SK-N-SH (cell line): ENCODE results near the gene RHOA.
"Not testable (repeated sequence)": the region's sequence is repeated elsewhere in the genome, so short reads cannot be mapped to it uniquely, and the experiment has no call there.

ENCODE experiments used
- EZH2phosphoT487 ChIP-seq: fragments of 200-600 bp; sonication (generic); IDR thresholded peaks from 2 replicates; pipeline ENCODE4 v1.6.1; 2017; ENCODE audit warnings: low read depth, mixed run types, mild to moderate bottlenecking, antibody characterized with exemption, moderate library complexity, borderline replicate concordance
- NFIC ChIP-seq: IDR thresholded peaks from 2 replicates; pipeline ENCODE4 v1.4.0; 2012; ENCODE audit warnings: borderline replicate concordance
- POLR2AphosphoS5 ChIP-seq: IDR thresholded peaks from 2 replicates; pipeline ENCODE4 v1.6.1; 2012; ENCODE audit warnings: low read depth, low read length
- RAD21 ChIP-seq: IDR thresholded peaks from 2 replicates; pipeline ENCODE4 v1.6.1; 2012; ENCODE audit warnings: mild to moderate bottlenecking, low read length
- RFX5 ChIP-seq: IDR thresholded peaks from 2 replicates; pipeline ENCODE4 v1.6.1; 2012; ENCODE audit warnings: mild to moderate bottlenecking, improper control_type of control experiment, low read length
- SIN3A ChIP-seq: IDR thresholded peaks from 2 replicates; pipeline ENCODE4 v1.6.1; 2012; ENCODE audit warnings: low read depth, mild to moderate bottlenecking, low read length, moderate library complexity, borderline replicate concordance
- TF ChIP-seq, protein P1 (sequence below): fragments of 200-600 bp; sonication (generic); IDR thresholded peaks from 2 replicates; pipeline ENCODE4 v1.6.1; 2017; ENCODE audit warnings: antibody characterized with exemption, mild to moderate bottlenecking, moderate library complexity
- TF ChIP-seq, protein P2 (sequence below): IDR thresholded peaks from 2 replicates; pipeline ENCODE4 v1.4.0; 2012; ENCODE audit warnings: low read depth, borderline replicate concordance

DNA sequence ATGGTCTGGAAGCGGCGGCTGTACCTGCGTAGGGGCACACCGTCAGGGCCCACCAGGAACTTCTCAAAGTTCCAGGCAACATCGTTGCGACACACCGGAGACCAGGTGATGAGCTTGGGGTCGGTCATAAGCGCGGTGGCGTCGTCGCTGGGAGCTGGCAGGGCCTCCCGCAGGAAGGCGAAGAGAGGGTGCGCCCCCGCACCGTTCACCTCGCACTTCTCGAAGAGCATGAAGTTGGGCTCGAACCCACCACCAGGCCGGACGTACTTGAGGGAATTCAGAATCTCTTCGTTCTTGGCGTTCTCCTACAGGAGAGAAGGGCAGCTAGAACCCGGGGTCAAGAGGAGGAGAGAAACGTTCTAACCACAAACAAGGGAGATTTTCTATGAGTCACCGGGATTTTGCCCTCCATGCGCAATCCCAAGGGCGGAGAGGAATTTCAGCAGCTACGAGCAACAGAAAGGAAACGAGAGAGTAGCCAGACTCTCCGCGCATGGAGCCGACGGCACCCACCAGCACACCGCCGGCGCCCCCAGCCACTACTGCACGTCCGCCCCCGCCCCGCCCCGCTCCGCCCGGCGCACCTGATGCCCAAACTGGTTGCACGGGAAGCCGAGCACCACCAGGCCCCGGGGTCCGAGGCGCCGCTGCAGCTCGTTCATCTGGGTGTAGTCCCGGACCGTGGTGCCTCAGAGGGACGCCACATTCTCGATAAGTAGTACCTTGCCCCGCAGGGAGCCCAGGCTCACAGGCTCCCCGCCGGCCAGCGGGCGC lies 54.1 kb downstream of the RHOA start:
- TF ChIP-seq, protein P1, sequence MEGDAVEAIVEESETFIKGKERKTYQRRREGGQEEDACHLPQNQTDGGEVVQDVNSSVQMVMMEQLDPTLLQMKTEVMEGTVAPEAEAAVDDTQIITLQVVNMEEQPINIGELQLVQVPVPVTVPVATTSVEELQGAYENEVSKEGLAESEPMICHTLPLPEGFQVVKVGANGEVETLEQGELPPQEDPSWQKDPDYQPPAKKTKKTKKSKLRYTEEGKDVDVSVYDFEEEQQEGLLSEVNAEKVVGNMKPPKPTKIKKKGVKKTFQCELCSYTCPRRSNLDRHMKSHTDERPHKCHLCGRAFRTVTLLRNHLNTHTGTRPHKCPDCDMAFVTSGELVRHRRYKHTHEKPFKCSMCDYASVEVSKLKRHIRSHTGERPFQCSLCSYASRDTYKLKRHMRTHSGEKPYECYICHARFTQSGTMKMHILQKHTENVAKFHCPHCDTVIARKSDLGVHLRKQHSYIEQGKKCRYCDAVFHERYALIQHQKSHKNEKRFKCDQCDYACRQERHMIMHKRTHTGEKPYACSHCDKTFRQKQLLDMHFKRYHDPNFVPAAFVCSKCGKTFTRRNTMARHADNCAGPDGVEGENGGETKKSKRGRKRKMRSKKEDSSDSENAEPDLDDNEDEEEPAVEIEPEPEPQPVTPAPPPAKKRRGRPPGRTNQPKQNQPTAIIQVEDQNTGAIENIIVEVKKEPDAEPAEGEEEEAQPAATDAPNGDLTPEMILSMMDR: not testable (repeated sequence)
- not testable (repeated sequence) for TF ChIP-seq SIN3A, EZH2phosphoT487, POLR2AphosphoS5, RFX5, RAD21, NFIC
- TF ChIP-seq, protein P2, sequence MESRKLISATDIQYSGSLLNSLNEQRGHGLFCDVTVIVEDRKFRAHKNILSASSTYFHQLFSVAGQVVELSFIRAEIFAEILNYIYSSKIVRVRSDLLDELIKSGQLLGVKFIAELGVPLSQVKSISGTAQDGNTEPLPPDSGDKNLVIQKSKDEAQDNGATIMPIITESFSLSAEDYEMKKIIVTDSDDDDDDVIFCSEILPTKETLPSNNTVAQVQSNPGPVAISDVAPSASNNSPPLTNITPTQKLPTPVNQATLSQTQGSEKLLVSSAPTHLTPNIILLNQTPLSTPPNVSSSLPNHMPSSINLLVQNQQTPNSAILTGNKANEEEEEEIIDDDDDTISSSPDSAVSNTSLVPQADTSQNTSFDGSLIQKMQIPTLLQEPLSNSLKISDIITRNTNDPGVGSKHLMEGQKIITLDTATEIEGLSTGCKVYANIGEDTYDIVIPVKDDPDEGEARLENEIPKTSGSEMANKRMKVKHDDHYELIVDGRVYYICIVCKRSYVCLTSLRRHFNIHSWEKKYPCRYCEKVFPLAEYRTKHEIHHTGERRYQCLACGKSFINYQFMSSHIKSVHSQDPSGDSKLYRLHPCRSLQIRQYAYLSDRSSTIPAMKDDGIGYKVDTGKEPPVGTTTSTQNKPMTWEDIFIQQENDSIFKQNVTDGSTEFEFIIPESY: not testable (repeated sequence)
